ENCODE measurements around the gene SLC12A3.

DNA sequence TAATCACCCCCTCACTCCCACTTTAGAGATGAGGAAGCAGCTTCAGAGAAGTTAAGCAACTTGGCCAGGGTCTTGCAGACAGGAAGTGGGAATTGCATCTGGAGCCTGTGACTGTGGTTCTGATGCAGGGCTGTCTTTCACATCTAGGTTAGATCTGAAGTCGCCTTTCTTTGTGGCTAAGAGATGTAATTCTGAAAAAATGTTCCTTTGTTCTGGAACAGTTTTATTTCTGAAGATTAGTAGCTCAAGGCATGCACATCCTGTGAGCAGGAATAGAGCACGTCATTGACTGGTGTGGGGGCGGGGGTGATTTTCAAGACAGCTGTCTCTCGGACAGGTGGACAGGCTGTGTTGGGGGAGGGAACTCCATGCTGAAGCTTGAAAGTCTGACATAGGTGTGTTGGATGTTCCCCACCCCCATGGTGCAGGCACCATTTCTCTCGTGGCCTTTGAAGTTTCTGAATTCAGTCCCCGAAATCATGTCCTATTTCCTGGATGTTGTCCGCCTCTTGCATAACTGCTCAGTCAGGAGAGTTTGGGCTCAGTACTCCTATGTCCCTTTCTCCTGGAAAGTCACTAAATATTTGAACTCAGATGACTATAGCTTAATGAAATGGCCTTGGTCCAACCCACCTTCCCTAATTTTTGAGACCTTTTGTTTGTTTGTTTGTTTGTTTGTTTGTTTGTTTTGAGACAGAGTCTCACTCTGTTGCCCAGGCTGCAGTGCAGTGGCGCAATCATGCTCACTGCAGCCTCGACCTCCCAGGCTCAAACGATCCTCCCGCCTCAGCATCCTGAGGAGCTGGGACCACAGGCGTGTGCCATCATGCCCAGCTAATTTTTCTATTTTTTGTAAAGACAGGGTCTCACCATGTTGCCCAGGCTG is 45.9 kb downstream of the SLC12A3 start:
- TF ChIP-seq, protein P1, sequence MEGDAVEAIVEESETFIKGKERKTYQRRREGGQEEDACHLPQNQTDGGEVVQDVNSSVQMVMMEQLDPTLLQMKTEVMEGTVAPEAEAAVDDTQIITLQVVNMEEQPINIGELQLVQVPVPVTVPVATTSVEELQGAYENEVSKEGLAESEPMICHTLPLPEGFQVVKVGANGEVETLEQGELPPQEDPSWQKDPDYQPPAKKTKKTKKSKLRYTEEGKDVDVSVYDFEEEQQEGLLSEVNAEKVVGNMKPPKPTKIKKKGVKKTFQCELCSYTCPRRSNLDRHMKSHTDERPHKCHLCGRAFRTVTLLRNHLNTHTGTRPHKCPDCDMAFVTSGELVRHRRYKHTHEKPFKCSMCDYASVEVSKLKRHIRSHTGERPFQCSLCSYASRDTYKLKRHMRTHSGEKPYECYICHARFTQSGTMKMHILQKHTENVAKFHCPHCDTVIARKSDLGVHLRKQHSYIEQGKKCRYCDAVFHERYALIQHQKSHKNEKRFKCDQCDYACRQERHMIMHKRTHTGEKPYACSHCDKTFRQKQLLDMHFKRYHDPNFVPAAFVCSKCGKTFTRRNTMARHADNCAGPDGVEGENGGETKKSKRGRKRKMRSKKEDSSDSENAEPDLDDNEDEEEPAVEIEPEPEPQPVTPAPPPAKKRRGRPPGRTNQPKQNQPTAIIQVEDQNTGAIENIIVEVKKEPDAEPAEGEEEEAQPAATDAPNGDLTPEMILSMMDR (IDR thresholded peaks at IDR 0.05) = no peak
- no peak for TF ChIP-seq POLR2A (IDR thresholded peaks at IDR 0.05; ENCODE audit: low read depth)

Measured in esophagus muscularis mucosa (tissue), 3 donors.